H9 (cell line): ENCODE results near the gene ARPP19. TPM values are rescaled to one million over a fixed set of nuclear protein-coding genes. Genes with fewer than 3 reads are reported as not detected.

Source experiments
- DNase-seq: peaks from one replicate; pipeline ENCODE4 v3.0.0-alpha.2; 2017
- H2AFZ ChIP-seq: one replicate; pipeline ENCODE4 v1.6.1; 2013; ENCODE audit warnings: mild to moderate bottlenecking, low read length, control low read depth, moderate library complexity
- H2AK5ac ChIP-seq: 2 replicates; pipeline ENCODE4 v1.6.1; 2013; ENCODE audit warnings: low read length, control low read depth, mixed read lengths; ENCODE audit not compliant: insufficient read length
- H2BK120ac ChIP-seq: one replicate; pipeline ENCODE4 v1.6.1; 2013; ENCODE audit warnings: low read depth, mild to moderate bottlenecking, low read length, control low read depth, inconsistent platforms; ENCODE audit not compliant: poor library complexity, severe bottlenecking
- H2BK12ac ChIP-seq: 2 replicates; pipeline ENCODE4 v1.6.1; 2013; ENCODE audit warnings: low read length, control low read depth, mixed read lengths, low read depth; ENCODE audit not compliant: insufficient read length
- H2BK15ac ChIP-seq: 2 replicates; pipeline ENCODE4 v1.6.1; 2013; ENCODE audit warnings: low read depth, low read length, control low read depth
- H2BK20ac ChIP-seq: one replicate; pipeline ENCODE4 v1.6.1; 2013; ENCODE audit warnings: low read depth, mild to moderate bottlenecking, low read length, control low read depth, inconsistent platforms; ENCODE audit not compliant: poor library complexity, severe bottlenecking
- H2BK5ac ChIP-seq: 2 replicates; pipeline ENCODE4 v1.6.1; 2013; ENCODE audit warnings: low read length, control low read depth, mixed read lengths; ENCODE audit not compliant: insufficient read length
- H3K14ac ChIP-seq: 2 replicates; pipeline ENCODE4 v1.6.1; 2013; ENCODE audit warnings: low read length, control low read depth; ENCODE audit not compliant: insufficient read depth
- H3K18ac ChIP-seq: 2 replicates; pipeline ENCODE4 v1.6.1; 2013; ENCODE audit warnings: low read depth, mild to moderate bottlenecking, mixed read lengths, low read length, control low read depth; ENCODE audit not compliant: insufficient read length
- H3K23ac ChIP-seq: 2 replicates; pipeline ENCODE4 v1.6.1; 2013; ENCODE audit warnings: low read length, control low read depth, mixed read lengths, low read depth; ENCODE audit not compliant: insufficient read length
- H3K23me2 ChIP-seq: 2 replicates; pipeline ENCODE4 v1.6.1; 2013; ENCODE audit warnings: low read depth, mild to moderate bottlenecking, mixed read lengths, low read length, control low read depth; ENCODE audit not compliant: insufficient read length, poor library complexity, severe bottlenecking
- H3K27ac ChIP-seq: 2 replicates; pipeline ENCODE4 v1.5.1; 2013; ENCODE audit warnings: low read length, control low read depth, mixed read lengths, low read depth; ENCODE audit not compliant: insufficient read length
- H3K27me3 ChIP-seq: 2 replicates; pipeline ENCODE4 v1.6.1; 2013; ENCODE audit warnings: low read length, control low read depth, inconsistent platforms; ENCODE audit not compliant: insufficient read depth
- H3K4ac ChIP-seq: 2 replicates; pipeline ENCODE4 v1.6.1; 2013; ENCODE audit warnings: low read depth, mild to moderate bottlenecking, control low read depth, inconsistent platforms, low read length, moderate library complexity
- H3K4me1 ChIP-seq: 2 replicates; pipeline ENCODE4 v1.6.1; 2013; ENCODE audit warnings: low read length, control low read depth, inconsistent platforms; ENCODE audit not compliant: insufficient read depth
- H3K4me2 ChIP-seq: 2 replicates; pipeline ENCODE4 v1.6.1; 2013; ENCODE audit warnings: low read length, control low read depth, mixed read lengths; ENCODE audit not compliant: insufficient read length, insufficient read depth
- H3K56ac ChIP-seq: 2 replicates; pipeline ENCODE4 v1.6.1; 2013; ENCODE audit warnings: low read depth, mild to moderate bottlenecking, mixed read lengths, low read length, control low read depth; ENCODE audit not compliant: insufficient read length
- H3K79me1 ChIP-seq: 2 replicates; pipeline ENCODE4 v1.6.1; 2013; ENCODE audit warnings: low read depth, mild to moderate bottlenecking, moderate library complexity, low read length, control low read depth, inconsistent platforms; ENCODE audit not compliant: insufficient read depth, poor library complexity, severe bottlenecking
- H3K79me2 ChIP-seq: 2 replicates; pipeline ENCODE4 v1.6.1; 2013; ENCODE audit warnings: low read length, control low read depth, inconsistent platforms; ENCODE audit not compliant: insufficient read depth
- H3K9ac ChIP-seq: 2 replicates; pipeline ENCODE4 v1.6.1; 2013; ENCODE audit warnings: low read length, control low read depth, mixed read lengths; ENCODE audit not compliant: insufficient read length; ENCODE audit errors: extremely low read depth
- H3K9me3 ChIP-seq: one replicate; pipeline ENCODE4 v1.6.1; 2013; ENCODE audit warnings: low read depth, low read length, inconsistent platforms; ENCODE audit not compliant: control insufficient read depth
- H3T11ph ChIP-seq: one replicate; pipeline ENCODE4 v1.6.1; 2013; ENCODE audit warnings: mild to moderate bottlenecking, low read length, control low read depth, inconsistent platforms
- H4K20me1 ChIP-seq: one replicate; pipeline ENCODE4 v1.6.1; 2013; ENCODE audit not compliant: control insufficient read depth, insufficient read length, insufficient read depth
- H4K5ac ChIP-seq: 2 replicates; pipeline ENCODE4 v1.6.1; 2013; ENCODE audit warnings: low read depth, mild to moderate bottlenecking, mixed read lengths, low read length, control low read depth; ENCODE audit not compliant: insufficient read length
- H4K8ac ChIP-seq: replicated peaks from 2 replicates; pipeline ENCODE4 v1.6.1; 2013; ENCODE audit warnings: low read length, control low read depth, mixed read lengths, low read depth; ENCODE audit not compliant: insufficient read length
- H4K91ac ChIP-seq: 2 replicates; pipeline ENCODE4 v1.6.1; 2013; ENCODE audit warnings: low read depth, mild to moderate bottlenecking, moderate library complexity, mixed read lengths, low read length, control low read depth; ENCODE audit not compliant: insufficient read length
- H3K27ac Mint-ChIP-seq, 3 experiments: 2 replicates in 2 of 3; 3 replicates in 1 of 3; pipeline ENCODE4 v1.8.0; 2020 to 2021; ENCODE audit warnings: mixed read lengths in 3 of 3, mild to moderate bottlenecking in 1 of 3, moderate library complexity in 1 of 3
- H3K27me3 Mint-ChIP-seq: 2 replicates; pipeline ENCODE4 v1.8.0; 2021; ENCODE audit warnings: low read depth, mild to moderate bottlenecking, moderate library complexity, mixed read lengths
- H3K36me3 Mint-ChIP-seq, 3 experiments: 2 replicates in 2 of 3; 3 replicates in 1 of 3; pipeline ENCODE4 v1.8.0; 2020 to 2021; ENCODE audit warnings: low read depth in 3 of 3, mixed read lengths in 3 of 3; ENCODE audit not compliant: insufficient read depth in 1 of 3
- H3K4me1 Mint-ChIP-seq, 2 experiments: 2 replicates each; pipeline ENCODE4 v1.8.0; 2020; ENCODE audit warnings: mixed read lengths in 2 of 2
- H3K4me3 Mint-ChIP-seq, 2 experiments: 2 replicates in 1 of 2; 3 replicates in 1 of 2; pipeline ENCODE4 v1.8.0; 2020 to 2021; ENCODE audit warnings: mild to moderate bottlenecking in 2 of 2, mixed read lengths in 2 of 2, moderate library complexity in 1 of 2
- H3K9me3 Mint-ChIP-seq, 2 experiments: 2 replicates in 1 of 2; 3 replicates in 1 of 2; pipeline ENCODE4 v1.8.0; 2020; ENCODE audit warnings: mild to moderate bottlenecking in 2 of 2, mixed read lengths in 2 of 2, moderate library complexity in 1 of 2
- WGBS: extraction: QIAGEN DNeasy Blood & Tissue Kit; methylation state at CpG from one replicate; pipeline ENCODE4 v1.1.7; 2013; ENCODE audit warnings: missing lambda C conversion rate, low lambda C conversion rate, mixed read lengths; ENCODE audit not compliant: insufficient read length; ENCODE audit errors: extremely low coverage; 5-methylcytosine and 5-hydroxymethylcytosine counted together
- total RNA-seq: library from RNA; stranded (reverse); gene quantifications from 2 replicates; pipeline ENCODE4 v1.2.1, GENCODE V29; 2021
- TF ChIP-seq, protein P1 (sequence below): fragments of 200-600 bp; sonication (generic); conservative IDR thresholded peaks from 3 replicates; pipeline ENCODE4 v1.8.0; 2021; ENCODE audit warnings: antibody characterized with exemption, mild to moderate bottlenecking

The ARPP19 gene
- total RNA-seq, 1 experiment from 2014 or later, result 247 TPM

DNA sequence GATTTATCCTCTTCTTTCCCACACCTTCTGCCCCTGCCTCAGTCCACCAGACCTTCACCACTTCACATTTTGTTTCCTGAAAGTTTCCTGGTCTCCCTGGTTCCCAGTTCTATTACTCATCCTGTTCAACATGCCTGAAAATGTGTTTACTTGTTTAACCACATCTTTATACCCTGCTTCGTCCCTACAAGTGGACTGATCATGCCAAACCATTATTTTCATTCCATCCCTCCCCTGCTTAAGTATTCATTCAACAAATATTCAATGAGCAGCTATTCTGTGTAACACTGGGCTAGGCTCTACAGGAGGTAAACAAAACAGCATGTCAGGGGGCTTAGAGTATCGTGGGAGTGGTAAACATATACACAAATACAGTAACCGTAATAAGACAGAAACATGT lies 45.6 kb downstream of the ARPP19 start:
- Mint-ChIP-seq H3K27ac (no peak overlapping the region; a peak in 1 of 7 replicates), H3K36me3 (no peaks in the 10 kb centered on the region), H3K4me1 (peaks cover 20% of the 10 kb centered on the region in 2 experiments), H3K4me3 (no peak overlapping the region), H3K9me3 (no peaks in the 10 kb centered on the region), H3K27me3 (peaks cover 19% of the 10 kb centered on the region)
- H3K27me3 ChIP-seq, result no peaks in the 10 kb centered on the region; the same call in 1 of the 2 replicates
- H3K23ac ChIP-seq, result no peak overlapping the region
- no peak overlapping the region for H3K27ac ChIP-seq
- no peak overlapping the region for H4K91ac ChIP-seq
- no peak overlapping the region for H2AK5ac ChIP-seq
- H3K9me3 ChIP-seq, result no peaks in the 10 kb centered on the region
- H2BK20ac ChIP-seq, result no peak overlapping the region
- no peak overlapping the region for H4K5ac ChIP-seq
- peaks cover 4% of the 10 kb centered on the region for H3K23me2 ChIP-seq
- no CpG with 5 or more reads among the region's 3 CpGs for WGBS
- no peak for DNase-seq
- no peak overlapping the region for H3K4me2 ChIP-seq
- TF ChIP-seq, protein P1, sequence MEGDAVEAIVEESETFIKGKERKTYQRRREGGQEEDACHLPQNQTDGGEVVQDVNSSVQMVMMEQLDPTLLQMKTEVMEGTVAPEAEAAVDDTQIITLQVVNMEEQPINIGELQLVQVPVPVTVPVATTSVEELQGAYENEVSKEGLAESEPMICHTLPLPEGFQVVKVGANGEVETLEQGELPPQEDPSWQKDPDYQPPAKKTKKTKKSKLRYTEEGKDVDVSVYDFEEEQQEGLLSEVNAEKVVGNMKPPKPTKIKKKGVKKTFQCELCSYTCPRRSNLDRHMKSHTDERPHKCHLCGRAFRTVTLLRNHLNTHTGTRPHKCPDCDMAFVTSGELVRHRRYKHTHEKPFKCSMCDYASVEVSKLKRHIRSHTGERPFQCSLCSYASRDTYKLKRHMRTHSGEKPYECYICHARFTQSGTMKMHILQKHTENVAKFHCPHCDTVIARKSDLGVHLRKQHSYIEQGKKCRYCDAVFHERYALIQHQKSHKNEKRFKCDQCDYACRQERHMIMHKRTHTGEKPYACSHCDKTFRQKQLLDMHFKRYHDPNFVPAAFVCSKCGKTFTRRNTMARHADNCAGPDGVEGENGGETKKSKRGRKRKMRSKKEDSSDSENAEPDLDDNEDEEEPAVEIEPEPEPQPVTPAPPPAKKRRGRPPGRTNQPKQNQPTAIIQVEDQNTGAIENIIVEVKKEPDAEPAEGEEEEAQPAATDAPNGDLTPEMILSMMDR, result no peak
- H2BK5ac ChIP-seq, result no peak overlapping the region
- no peak overlapping the region for H4K8ac ChIP-seq
- no peaks in the 10 kb centered on the region for H4K20me1 ChIP-seq
- no peak overlapping the region for H2BK15ac ChIP-seq
- H2AFZ ChIP-seq, result no peak overlapping the region
- no peak overlapping the region for H3K18ac ChIP-seq
- H3T11ph ChIP-seq, result no peak overlapping the region
- no peak overlapping the region for H2BK120ac ChIP-seq
- H3K79me1 ChIP-seq, result peaks cover 5% of the 10 kb centered on the region
- H2BK12ac ChIP-seq, result no peak overlapping the region
- no peak overlapping the region for H3K56ac ChIP-seq
- no peak overlapping the region for H3K14ac ChIP-seq
- no peak overlapping the region for H3K9ac ChIP-seq
- no peaks in the 10 kb centered on the region for H3K4me1 ChIP-seq
- H3K4ac ChIP-seq, result no peak overlapping the region
- H3K79me2 ChIP-seq, result peaks cover 3% of the 10 kb centered on the region; the same call in 1 of the 2 replicates
